A673 (cell line): ENCODE data around the gene NCKAP5. TPM values are rescaled to one million over a fixed set of nuclear protein-coding genes. Genes with fewer than 3 reads are reported as not detected.

Experiments used
- BruUV-seq: library from RNA; stranded (reverse); fragments of 400-500 nt; replicated peaks from 2 replicates; lab custom pipeline; 2021; lab: Mats Ljungman, UMichigan
- CTCF ChIA-PET: fragments of 300-600 bp; sonication (Branson Sonifier 250); formaldehyde crosslinking; loops from one replicate; lab custom pipeline; 2022; ENCODE audit warnings: antibody characterized with exemption; lab: Charles Lee
- POLR2A ChIA-PET: fragments of 300-600 bp; sonication (Branson Sonifier 250); formaldehyde crosslinking; loops from one replicate; lab custom pipeline; 2022; ENCODE audit warnings: antibody characterized with exemption; ENCODE audit not compliant: low non-redundant PET; lab: Charles Lee
- DNase-seq: peaks from one replicate; pipeline ENCODE4 v3.0.0-alpha.2; 2015; ENCODE audit warnings: low spot score
- H3K27ac ChIP-seq: fragments of 200-600 bp; sonication (generic); 2 replicates; pipeline ENCODE4 v1.5.1; 2016; ENCODE audit warnings: mixed run types, low read depth, mild to moderate bottlenecking, mixed read lengths, antibody characterized with exemption, low read length; ENCODE audit not compliant: poor library complexity, severe bottlenecking
- H3K27me3 ChIP-seq: fragments of 200-600 bp; sonication (generic); replicated peaks from 2 replicates; pipeline ENCODE4 v1.6.1; 2017; ENCODE audit warnings: mixed run types, low read depth, mild to moderate bottlenecking, mixed read lengths, antibody characterized with exemption, low read length; ENCODE audit not compliant: insufficient read depth, poor library complexity
- H3K36me3 ChIP-seq: fragments of 200-600 bp; sonication (generic); 2 replicates; pipeline ENCODE4 v1.6.1; 2016; ENCODE audit warnings: mixed run types, mild to moderate bottlenecking, mixed read lengths, antibody characterized with exemption, low read length; ENCODE audit not compliant: insufficient read depth, poor library complexity, severe bottlenecking
- H3K4me1 ChIP-seq: fragments of 200-600 bp; sonication (generic); 2 replicates; pipeline ENCODE4 v1.6.1; 2017; ENCODE audit warnings: mixed run types, mild to moderate bottlenecking, mixed read lengths, antibody characterized with exemption, low read length; ENCODE audit not compliant: insufficient read depth, poor library complexity, severe bottlenecking
- H3K4me3 ChIP-seq: fragments of 200-600 bp; sonication (generic); 2 replicates; pipeline ENCODE4 v1.5.1; 2016; ENCODE audit warnings: low read depth, mixed run types, mild to moderate bottlenecking, mixed read lengths, low read length; ENCODE audit not compliant: poor library complexity, severe bottlenecking
- H3K9me3 ChIP-seq: fragments of 200-600 bp; sonication (generic); 2 replicates; pipeline ENCODE4 v1.6.1; 2016; ENCODE audit warnings: mixed run types, low read depth, mild to moderate bottlenecking, mixed read lengths, antibody characterized with exemption, low read length; ENCODE audit not compliant: poor library complexity, severe bottlenecking
- EZH2 ChIP-seq: fragments of 200-600 bp; sonication (generic); IDR thresholded peaks from 2 replicates; pipeline ENCODE4 v1.6.1; 2017; ENCODE audit warnings: borderline replicate concordance, low read depth, mild to moderate bottlenecking, mixed read lengths, antibody characterized with exemption, low read length; ENCODE audit not compliant: poor library complexity, severe bottlenecking
- intact Hi-C: fragments of 100-400 bp; cut with micrococcal nuclease; formaldehyde crosslinking; loops from one replicate; pipeline ENCODE4 v1.10.0; 2022; ENCODE audit not compliant: unreplicated experiment
- total RNA-seq: library from RNA; stranded (reverse); gene quantifications from 2 replicates; pipeline ENCODE4 v1.2.3, GENCODE V29; 2021
- TF ChIP-seq, protein P1 (sequence below): fragments of 300-800, 200-600 bp; sonication (generic); conservative IDR thresholded peaks from 2 replicates; pipeline ENCODE4 v1.5.1; 2017; ENCODE audit warnings: low read depth, mild to moderate bottlenecking, antibody characterized with exemption, low read length, moderate library complexity, mixed read lengths

Gene NCKAP5
- total RNA-seq, 1 experiment from 2014 or later, result 26.6 TPM

DNA sequence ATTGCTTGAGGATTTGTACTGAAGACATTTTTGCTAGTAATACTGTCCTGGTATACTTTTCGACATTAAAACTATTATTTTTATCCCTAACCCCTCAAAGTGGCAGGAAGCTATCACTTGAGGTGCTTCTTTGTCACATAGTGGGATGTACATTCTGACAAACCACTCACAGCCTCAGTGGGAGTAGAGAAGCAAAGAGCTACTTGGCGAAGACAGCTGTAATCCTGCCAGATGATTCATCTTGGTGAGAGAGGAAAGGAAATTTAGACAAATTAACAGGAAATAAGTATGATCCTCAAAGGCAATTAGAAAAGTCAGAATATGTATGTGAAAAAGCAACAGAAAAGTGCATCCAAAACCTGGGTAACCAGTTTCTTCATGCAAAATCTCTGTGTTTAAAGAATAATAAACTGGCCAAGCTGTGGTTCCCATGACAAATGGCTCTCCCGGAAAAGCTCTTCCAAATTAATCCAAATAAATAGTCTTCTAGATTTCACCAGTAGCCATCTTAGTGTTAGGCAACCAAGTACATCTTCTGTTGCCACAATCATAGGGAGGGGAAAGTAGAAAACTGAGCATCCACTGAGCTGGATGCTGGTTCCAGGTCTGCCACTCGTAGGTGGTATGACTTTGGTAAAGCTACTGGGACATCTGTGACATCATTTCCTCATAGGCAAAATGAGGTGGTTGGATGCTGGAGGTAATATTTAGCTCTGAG lies 590.3 kb downstream of the NCKAP5 start:
- POLR2A ChIA-PET, result interaction anchor here (0.5 kb wide), 1 partner anchor 302 kb away, joined by 9 read pairs; no protein-coding TSS in a partner anchor
- Histone ChIP-seq H3K36me3 (no peaks in the 10 kb centered on the region), H3K4me1 (peaks cover 48% of the 10 kb centered on the region), H3K27me3 (no peaks in the 10 kb centered on the region), H3K27ac (no peak overlapping the region), H3K9me3 (no peaks in the 10 kb centered on the region), H3K4me3 (no peak overlapping the region)
- CTCF ChIA-PET, result no interaction called here
- BruUV-seq, result no TSS peak
- intact Hi-C loops, result loop anchor here (10.0 kb wide), 1 partner anchor 303 kb away; the partner anchor contains the start of gene LYPD1
- TF ChIP-seq EZH2, result no peak
- TF ChIP-seq, protein P1, sequence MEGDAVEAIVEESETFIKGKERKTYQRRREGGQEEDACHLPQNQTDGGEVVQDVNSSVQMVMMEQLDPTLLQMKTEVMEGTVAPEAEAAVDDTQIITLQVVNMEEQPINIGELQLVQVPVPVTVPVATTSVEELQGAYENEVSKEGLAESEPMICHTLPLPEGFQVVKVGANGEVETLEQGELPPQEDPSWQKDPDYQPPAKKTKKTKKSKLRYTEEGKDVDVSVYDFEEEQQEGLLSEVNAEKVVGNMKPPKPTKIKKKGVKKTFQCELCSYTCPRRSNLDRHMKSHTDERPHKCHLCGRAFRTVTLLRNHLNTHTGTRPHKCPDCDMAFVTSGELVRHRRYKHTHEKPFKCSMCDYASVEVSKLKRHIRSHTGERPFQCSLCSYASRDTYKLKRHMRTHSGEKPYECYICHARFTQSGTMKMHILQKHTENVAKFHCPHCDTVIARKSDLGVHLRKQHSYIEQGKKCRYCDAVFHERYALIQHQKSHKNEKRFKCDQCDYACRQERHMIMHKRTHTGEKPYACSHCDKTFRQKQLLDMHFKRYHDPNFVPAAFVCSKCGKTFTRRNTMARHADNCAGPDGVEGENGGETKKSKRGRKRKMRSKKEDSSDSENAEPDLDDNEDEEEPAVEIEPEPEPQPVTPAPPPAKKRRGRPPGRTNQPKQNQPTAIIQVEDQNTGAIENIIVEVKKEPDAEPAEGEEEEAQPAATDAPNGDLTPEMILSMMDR, result no peak
- peak; percentile 94 for DNase-seq

- Histone ChIP-seq H3K27me3 (no peaks in the 10 kb centered on the region), H3K9me3 (no peaks in the 10 kb centered on the region), H3K36me3 (no peaks in the 10 kb centered on the region), H3K4me1 (peaks cover 48% of the 10 kb centered on the region), H3K4me3 (no peak overlapping the region), H3K27ac (no peak overlapping the region)
- intact Hi-C loops, result loop anchor here (10.0 kb wide), 1 partner anchor 301 kb away; the partner anchor contains the start of gene LYPD1
- POLR2A ChIA-PET, result interaction anchor here (0.7 kb wide), 1 partner anchor 54 kb away, joined by 16 read pairs; no protein-coding TSS in a partner anchor
- TF ChIP-seq EZH2, result no peak
- TF ChIP-seq, protein P1, result no peak
- CTCF ChIA-PET, result no interaction called here
- DNase-seq, result no peak
- BruUV-seq, result no TSS peak
Observed at GRCh38 chr2:132975193-132976105, 592.8 kb downstream of the NCKAP5 start.

DNA sequence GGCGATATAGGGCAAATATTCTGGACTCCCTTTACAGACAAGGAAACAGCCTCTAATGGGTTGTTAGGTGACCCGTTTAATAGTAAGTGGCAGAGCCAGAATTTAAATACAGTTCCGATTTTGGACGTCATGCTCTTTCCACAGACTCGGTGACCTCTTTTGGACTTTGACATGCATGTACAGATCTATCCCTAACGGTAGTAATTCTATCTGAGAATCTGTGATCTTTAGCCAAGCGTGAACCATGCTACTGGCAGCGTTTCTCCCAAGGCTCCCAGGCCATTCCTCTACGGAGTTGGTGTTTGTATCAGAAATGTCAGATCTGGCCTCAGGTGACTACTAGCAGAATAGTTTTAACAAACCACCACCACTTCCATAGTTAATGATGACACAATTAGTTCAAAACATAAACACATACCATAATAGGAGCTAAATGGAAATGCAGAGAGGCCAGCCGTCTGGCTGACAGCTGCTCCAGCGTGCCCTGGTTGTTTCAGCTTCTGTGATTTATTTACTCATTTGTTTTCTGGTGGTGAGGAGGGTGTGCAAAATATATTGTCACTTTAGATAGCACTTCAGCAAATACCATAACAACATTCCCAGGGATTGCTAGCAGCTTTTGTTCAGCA lies 593.7 kb downstream of the NCKAP5 start:
- ChIA-PET CTCF (no interaction called here), POLR2A (no interaction called here)
- no peaks in the 10 kb centered on the region for H3K36me3 ChIP-seq
- BruUV-seq, result no TSS peak
- no peak for DNase-seq
- no peaks in the 10 kb centered on the region for H3K9me3 ChIP-seq
- no peaks in the 10 kb centered on the region for H3K27me3 ChIP-seq
- peaks cover 46% of the 10 kb centered on the region for H3K4me1 ChIP-seq
- intact Hi-C loops, result loop anchor here (10.0 kb wide), 1 partner anchor 300 kb away; the partner anchor contains the start of gene LYPD1
- H3K27ac ChIP-seq, result no peak overlapping the region
- H3K4me3 ChIP-seq, result no peak overlapping the region
- TF ChIP-seq, protein P1, result no peak
- no peak for TF ChIP-seq EZH2
